IMR-90 (cell line): ENCODE results near the gene CTBP1. TPM values are rescaled to one million over a fixed set of nuclear protein-coding genes. Genes with fewer than 3 reads are reported as not detected.

Experiments used
- ATAC-seq: fragments of 200-7000 bp; cut with Tn5 transposase; 2 replicates; pipeline ENCODE4 v1.9.1; 2020; ENCODE audit warnings: low read depth, mild to moderate bottlenecking, moderate library complexity
- BruUV-seq: library from RNA; stranded (reverse); fragments of 400-500 nt; replicated peaks from 2 replicates; lab custom pipeline; 2021; lab: Mats Ljungman, UMichigan
- CTCF ChIA-PET: fragments of 300-600 bp; formaldehyde crosslinking; extraction: SDS; loops from one replicate; lab custom pipeline; 2021; ENCODE audit warnings: antibody characterized with exemption; lab: Yijun Ruan, JAX
- POLR2A ChIA-PET: fragments of 300-600 bp; sonication (Branson Sonifier 250); formaldehyde crosslinking; loops from one replicate; lab custom pipeline; 2022; ENCODE audit warnings: antibody characterized with exemption; ENCODE audit not compliant: unreplicated experiment; lab: Charles Lee
- DNase-seq: peaks from one replicate; pipeline ENCODE4 v3.0.0; 2013
- H2AFZ ChIP-seq: replicated peaks from 2 replicates; pipeline ENCODE3; 2013; ENCODE audit warnings: low read length, mild to moderate bottlenecking; ENCODE audit not compliant: poor library complexity
- H2AK5ac ChIP-seq: 2 replicates; pipeline ENCODE4 v1.6.1; 2013; ENCODE audit warnings: low read depth, low read length, inconsistent platforms
- H2AK9ac ChIP-seq: replicated peaks from 2 replicates; pipeline ENCODE3; 2013; ENCODE audit warnings: mild to moderate bottlenecking, low read depth, low read length, moderate library complexity; ENCODE audit not compliant: poor library complexity
- H2BK120ac ChIP-seq: 2 replicates; pipeline ENCODE4 v1.6.1; 2013; ENCODE audit warnings: low read depth, low read length, inconsistent platforms
- H2BK15ac ChIP-seq: 3 replicates; pipeline ENCODE4 v1.6.1; 2013; ENCODE audit warnings: low read depth, low read length, inconsistent platforms
- H2BK20ac ChIP-seq: 2 replicates; pipeline ENCODE4 v1.6.1; 2013; ENCODE audit warnings: low read depth, mild to moderate bottlenecking, inconsistent platforms, low read length, moderate library complexity
- H2BK5ac ChIP-seq: 2 replicates; pipeline ENCODE4 v1.6.1; 2013; ENCODE audit warnings: mild to moderate bottlenecking, low read depth, low read length, inconsistent platforms; ENCODE audit not compliant: poor library complexity, severe bottlenecking
- H3K14ac ChIP-seq: replicated peaks from 2 replicates; pipeline ENCODE4 v1.6.1; 2013; ENCODE audit warnings: low read depth, low read length, inconsistent platforms
- H3K18ac ChIP-seq: 2 replicates; pipeline ENCODE4 v1.6.1; 2013; ENCODE audit warnings: low read depth, low read length, control low read depth
- H3K23ac ChIP-seq: 2 replicates; pipeline ENCODE4 v1.6.1; 2013; ENCODE audit warnings: low read depth, low read length, inconsistent platforms
- H3K27ac ChIP-seq: 2 replicates; pipeline ENCODE4 v1.5.1; 2013; ENCODE audit warnings: mild to moderate bottlenecking, control low read depth, low read length; ENCODE audit not compliant: insufficient read depth
- H3K27me3 ChIP-seq: 2 replicates; pipeline ENCODE4 v1.6.1; 2013; ENCODE audit warnings: low read length; ENCODE audit not compliant: control insufficient read depth, insufficient read depth
- H3K36me3 ChIP-seq: 2 replicates; pipeline ENCODE4 v1.6.1; 2013; ENCODE audit warnings: low read length, mixed read lengths; ENCODE audit not compliant: control insufficient read depth, insufficient read depth
- H3K4ac ChIP-seq: 2 replicates; pipeline ENCODE4 v1.6.1; 2013; ENCODE audit warnings: low read depth, low read length, inconsistent platforms
- H3K4me1 ChIP-seq: 2 replicates; pipeline ENCODE4 v1.6.1; 2013; ENCODE audit warnings: low read length, mixed read lengths; ENCODE audit not compliant: control insufficient read depth, insufficient read depth
- H3K4me2 ChIP-seq: 2 replicates; pipeline ENCODE4 v1.6.1; 2013; ENCODE audit warnings: low read depth, mild to moderate bottlenecking, control low read depth, low read length, moderate library complexity
- H3K4me3 ChIP-seq: 2 replicates; pipeline ENCODE4 v1.5.1; 2013; ENCODE audit warnings: low read depth, mild to moderate bottlenecking, control low read depth, low read length, moderate library complexity; ENCODE audit not compliant: insufficient read depth
- H3K56ac ChIP-seq: 2 replicates; pipeline ENCODE4 v1.6.1; 2013; ENCODE audit warnings: low read length, inconsistent platforms; ENCODE audit not compliant: insufficient read depth; ENCODE audit errors: extremely low read depth
- H3K79me1 ChIP-seq, 2 experiments: 2 replicates each; pipeline ENCODE4 v1.6.1; 2013; ENCODE audit warnings: low read length in 2 of 2, inconsistent platforms in 1 of 2, low read depth in 1 of 2
- H3K9ac ChIP-seq: 2 replicates; pipeline ENCODE4 v1.6.1; 2013; ENCODE audit warnings: low read depth, low read length, control low read depth
- H3K9me1 ChIP-seq: 2 replicates; pipeline ENCODE4 v1.6.1; 2013; ENCODE audit warnings: low read length, inconsistent platforms; ENCODE audit not compliant: insufficient read depth
- H3K9me3 ChIP-seq: 2 replicates; pipeline ENCODE4 v1.6.1; 2013; ENCODE audit warnings: low read length; ENCODE audit not compliant: control insufficient read depth, insufficient read depth
- H4K20me1 ChIP-seq: 2 replicates; pipeline ENCODE4 v1.6.1; 2013; ENCODE audit warnings: low read length, inconsistent platforms; ENCODE audit not compliant: insufficient read depth
- H4K5ac ChIP-seq: 2 replicates; pipeline ENCODE4 v1.6.1; 2013; ENCODE audit warnings: mild to moderate bottlenecking, low read depth, low read length, control low read depth
- H4K8ac ChIP-seq, 2 experiments: 2 replicates each; pipeline ENCODE4 v1.6.1; 2013; ENCODE audit warnings: low read depth in 2 of 2, low read length in 2 of 2, control low read depth in 1 of 2, inconsistent platforms in 1 of 2
- H4K91ac ChIP-seq: 2 replicates; pipeline ENCODE4 v1.6.1; 2013; ENCODE audit warnings: low read depth, low read length, inconsistent platforms; ENCODE audit not compliant: insufficient read depth
- BHLHE40 ChIP-seq: fragments of 150-350 bp; IDR thresholded peaks from 2 replicates; pipeline ENCODE4 v1.6.1; 2016; ENCODE audit warnings: mild to moderate bottlenecking, low read depth, low read length
- CEBPB ChIP-seq: IDR thresholded peaks from 2 replicates; pipeline ENCODE4 v1.6.1; 2012; ENCODE audit warnings: low read depth, low read length, improper control_type of control experiment
- CHD1 ChIP-seq: IDR thresholded peaks from 2 replicates; pipeline ENCODE4 v1.6.1; 2012; ENCODE audit warnings: low read depth, low read length, improper control_type of control experiment
- ELK1 ChIP-seq: fragments of 150-350 bp; IDR thresholded peaks from 2 replicates; pipeline ENCODE4 v1.6.1; 2016; ENCODE audit warnings: low read depth, mild to moderate bottlenecking, low read length, moderate library complexity, borderline replicate concordance
- FOS ChIP-seq: fragments of 150-350 bp; IDR thresholded peaks from 2 replicates; pipeline ENCODE4 v1.6.1; 2016; ENCODE audit warnings: low read depth, low read length
- MAFK ChIP-seq: IDR thresholded peaks from 2 replicates; pipeline ENCODE4 v1.6.1; 2012; ENCODE audit warnings: low read depth, low read length, improper control_type of control experiment
- MAZ ChIP-seq: IDR thresholded peaks from 2 replicates; pipeline ENCODE4 v1.6.1; 2012; ENCODE audit warnings: low read depth, mild to moderate bottlenecking, low read length, improper control_type of control experiment, moderate library complexity, borderline replicate concordance
- MXI1 ChIP-seq: IDR thresholded peaks from 2 replicates; pipeline ENCODE4 v1.6.1; 2012; ENCODE audit warnings: low read depth, mild to moderate bottlenecking, low read length, moderate library complexity, borderline replicate concordance
- POLR2A ChIP-seq: IDR thresholded peaks from 2 replicates; pipeline ENCODE4 v1.6.1; 2012; ENCODE audit warnings: mild to moderate bottlenecking, low read depth, low read length
- RAD21 ChIP-seq: IDR thresholded peaks from 2 replicates; pipeline ENCODE4 v1.6.1; 2012; ENCODE audit warnings: low read length, improper control_type of control experiment
- SMC3 ChIP-seq: fragments of 150-350 bp; IDR thresholded peaks from 2 replicates; pipeline ENCODE4 v1.6.1; 2016; ENCODE audit warnings: low read depth, mild to moderate bottlenecking, antibody characterized with exemption, low read length, moderate library complexity
- WGBS, 2 experiments: methylation state at CpG; one replicate each; pipeline versions ENCODE4 v1.1.5 to v1.1.7; 2013; ENCODE audit warnings: missing lambda C conversion rate in 2 of 2; ENCODE audit not compliant: insufficient read length in 1 of 2; ENCODE audit errors: extremely low coverage in 2 of 2; 5-methylcytosine and 5-hydroxymethylcytosine counted together
- dilution Hi-C: fragments of 300-500 bp; cut with HindIII; formaldehyde crosslinking; loops from one replicate; pipeline ENCODE4 v1.14.3; 2018; ENCODE audit warnings: low sequenced_read_pairs; ENCODE audit not compliant: unreplicated experiment
- in situ Hi-C: fragments of 300-500 bp; cut with MboI; formaldehyde crosslinking; loops from 3 replicates; pipeline ENCODE4 v1.14.3; 2019; ENCODE audit warnings: low sequenced_read_pairs, inconsistent platforms, mixed read lengths
- intact Hi-C: fragments of 100-400 bp; cut with micrococcal nuclease; formaldehyde crosslinking; loops from 2 replicates; pipeline ENCODE4 v1.10.0; 2022
- polyA plus RNA-seq, 3 experiments: library from polyadenylated mRNA; depleted of rRNA; stranded (reverse); fragments of >200 nt; gene quantifications; 2 replicates each; pipeline ENCODE4 v1.2.3, GENCODE V29; 2012; ENCODE audit warnings: low replicate concordance in 1 of 3
- total RNA-seq: library from RNA; depleted of rRNA; stranded (reverse); fragments of >200 nt; gene quantifications from 2 replicates; pipeline ENCODE4 v1.2.3, GENCODE V29; 2012
- TF ChIP-seq, protein P1 (sequence below): fragments of 150-350 bp; IDR thresholded peaks from 2 replicates; pipeline ENCODE4 v1.6.1; 2017; ENCODE audit warnings: mild to moderate bottlenecking, antibody characterized with exemption, low read length, low read depth
- TF ChIP-seq, protein P2 (sequence below): conservative IDR thresholded peaks from 2 replicates; pipeline ENCODE4 v1.5.1; 2012; ENCODE audit warnings: mild to moderate bottlenecking, low read depth, low read length, improper control_type of control experiment

The CTBP1 gene
- total and polyA plus RNA-seq, 2 of the 4 experiments (the other 2 are of a cell fraction) = 147 to 212 TPM

DNA sequence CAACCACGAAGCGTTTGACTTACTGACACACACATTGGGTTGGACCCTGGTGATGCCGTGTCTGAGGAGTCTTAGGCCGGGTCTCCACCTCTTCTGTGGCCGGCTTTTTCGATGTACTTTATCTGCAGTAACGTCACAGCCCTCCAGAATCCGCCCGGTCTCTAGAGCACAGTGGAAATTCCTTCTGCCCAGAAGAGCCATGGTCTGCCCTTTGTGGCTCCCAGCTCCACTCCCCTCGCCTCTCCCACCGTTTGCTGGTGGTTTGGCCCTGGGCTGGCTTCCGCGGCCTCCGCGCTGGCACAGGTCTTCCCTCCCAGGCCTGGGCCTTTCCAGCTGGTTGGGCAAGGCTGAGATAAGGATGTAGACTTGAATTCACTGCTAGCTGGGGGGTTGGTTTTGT is 45.1 kb upstream of the CTBP1 start:
- intact Hi-C loops = no loop called here
- Histone ChIP-seq H3K56ac (no peak overlapping the region), H2BK15ac (no peak overlapping the region), H4K91ac (no peak overlapping the region), H3K4me3 (no peak overlapping the region), H4K20me1 (peaks cover 82% of the 10 kb centered on the region), H2AK5ac (no peak overlapping the region), H3K9me3 (no peaks in the 10 kb centered on the region), H3K4me1 (peaks cover 4% of the 10 kb centered on the region), H4K8ac (no peak overlapping the region), H3K4me2 (no peak overlapping the region), H3K27ac (no peak overlapping the region), H3K4ac (no peak overlapping the region), H3K18ac (no peak overlapping the region), H2BK120ac (no peak overlapping the region), H3K9me1 (peaks cover 5% of the 10 kb centered on the region; the same call in 1 of the 2 replicates), H2BK5ac (no peak overlapping the region), H3K23ac (no peak overlapping the region), H3K14ac (no peak overlapping the region), H3K79me1 (peaks cover 3 to 56% of the 10 kb centered on the region in 2 experiments; a peak in 3 of 4 replicates), H4K5ac (no peak overlapping the region), H3K27me3 (no peaks in the 10 kb centered on the region), H2AFZ (no peak overlapping the region), H3K9ac (no peak overlapping the region), H2BK20ac (no peak overlapping the region), H3K36me3 (peaks cover 18% of the 10 kb centered on the region; the same call in 1 of the 2 replicates), H2AK9ac (no peak overlapping the region)
- BruUV-seq = no TSS peak
- ChIA-PET CTCF (no interaction called here), POLR2A (no interaction called here)
- ATAC-seq (no peak), DNase-seq (no peak)
- dilution Hi-C loops = no loop called here
- TF ChIP-seq POLR2A (no peak), MAZ (no peak), CHD1 (no peak), BHLHE40 (no peak), RAD21 (no peak), FOS (no peak), MAFK (no peak), ELK1 (no peak), MXI1 (no peak), SMC3 (no peak), CEBPB (no peak)
- TF ChIP-seq, protein P1, sequence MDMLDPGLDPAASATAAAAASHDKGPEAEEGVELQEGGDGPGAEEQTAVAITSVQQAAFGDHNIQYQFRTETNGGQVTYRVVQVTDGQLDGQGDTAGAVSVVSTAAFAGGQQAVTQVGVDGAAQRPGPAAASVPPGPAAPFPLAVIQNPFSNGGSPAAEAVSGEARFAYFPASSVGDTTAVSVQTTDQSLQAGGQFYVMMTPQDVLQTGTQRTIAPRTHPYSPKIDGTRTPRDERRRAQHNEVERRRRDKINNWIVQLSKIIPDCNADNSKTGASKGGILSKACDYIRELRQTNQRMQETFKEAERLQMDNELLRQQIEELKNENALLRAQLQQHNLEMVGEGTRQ = no peak
- TF ChIP-seq, protein P2, sequence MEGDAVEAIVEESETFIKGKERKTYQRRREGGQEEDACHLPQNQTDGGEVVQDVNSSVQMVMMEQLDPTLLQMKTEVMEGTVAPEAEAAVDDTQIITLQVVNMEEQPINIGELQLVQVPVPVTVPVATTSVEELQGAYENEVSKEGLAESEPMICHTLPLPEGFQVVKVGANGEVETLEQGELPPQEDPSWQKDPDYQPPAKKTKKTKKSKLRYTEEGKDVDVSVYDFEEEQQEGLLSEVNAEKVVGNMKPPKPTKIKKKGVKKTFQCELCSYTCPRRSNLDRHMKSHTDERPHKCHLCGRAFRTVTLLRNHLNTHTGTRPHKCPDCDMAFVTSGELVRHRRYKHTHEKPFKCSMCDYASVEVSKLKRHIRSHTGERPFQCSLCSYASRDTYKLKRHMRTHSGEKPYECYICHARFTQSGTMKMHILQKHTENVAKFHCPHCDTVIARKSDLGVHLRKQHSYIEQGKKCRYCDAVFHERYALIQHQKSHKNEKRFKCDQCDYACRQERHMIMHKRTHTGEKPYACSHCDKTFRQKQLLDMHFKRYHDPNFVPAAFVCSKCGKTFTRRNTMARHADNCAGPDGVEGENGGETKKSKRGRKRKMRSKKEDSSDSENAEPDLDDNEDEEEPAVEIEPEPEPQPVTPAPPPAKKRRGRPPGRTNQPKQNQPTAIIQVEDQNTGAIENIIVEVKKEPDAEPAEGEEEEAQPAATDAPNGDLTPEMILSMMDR = no peak
- in situ Hi-C loops = no loop called here
- 85% methylated on average over 8 of the region's 15 CpGs; no CpG with 5 or more reads in 1 of the 2 experiments for WGBS, 2 experiments
